Measurements from ENCODE around the gene TLR5. TPM values are rescaled to one million over a fixed set of nuclear protein-coding genes. Genes with fewer than 3 reads are reported as not detected.
A peak's percentile ranks its signal among the peaks of the same experiment; 100 is the strongest.

TLR5 gene
- total RNA-seq, 1 experiment from 2014 or later, result 1.8 TPM

DNA sequence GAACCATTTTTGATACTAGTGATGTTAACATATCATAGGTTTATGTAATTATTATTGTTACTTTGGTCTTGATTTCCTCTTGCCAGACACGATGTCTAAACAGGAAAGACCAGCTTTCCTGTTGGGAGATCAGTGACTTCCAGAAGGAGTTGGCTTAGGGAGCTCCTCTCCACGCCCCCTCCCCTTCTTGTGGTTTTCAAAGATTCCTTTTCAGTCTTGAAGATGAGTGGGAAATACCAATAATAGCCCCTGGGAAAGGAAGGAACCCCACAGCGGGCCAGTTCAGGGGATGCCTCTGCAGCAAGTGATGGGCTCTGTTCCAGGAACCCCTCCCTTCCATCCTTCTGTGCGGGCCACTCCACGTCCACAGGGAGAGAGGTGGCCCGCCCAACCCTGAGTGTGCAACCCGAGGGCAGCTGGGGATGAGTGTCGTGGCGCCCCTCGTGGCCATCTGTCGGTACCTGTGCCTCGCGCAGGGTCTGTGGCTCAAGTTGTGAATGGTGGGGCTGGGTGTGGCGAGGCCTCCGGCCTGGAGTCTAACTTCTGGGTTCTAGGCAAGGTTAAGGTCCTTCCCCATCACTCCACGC lies 65.7 kb downstream of the TLR5 start:
- no peak for TF ChIP-seq CTCF (IDR thresholded peaks at IDR 0.05; ENCODE audit: insufficient read depth in 1 of 2, low read depth in 1 of 2, low read length in 1 of 2, severe bottlenecking in 1 of 2, unreplicated experiment in 1 of 2)
- no TSS peak for BruUV-seq (replicated peaks)
- Mint-ChIP-seq H3K27me3 (ENCODE audit: insufficient read depth, unreplicated experiment) (no peaks in the 10 kb centered on the region), H3K27ac (ENCODE audit: unreplicated experiment) (peak overlapping the region; percentile 17), H3K4me1 (ENCODE audit: low read depth, unreplicated experiment) (peaks cover 12% of the 10 kb centered on the region), H3K36me3 (ENCODE audit: insufficient read depth, unreplicated experiment) (no peaks in the 10 kb centered on the region), H3K9me3 (ENCODE audit: unreplicated experiment) (no peaks in the 10 kb centered on the region), H3K4me3 (ENCODE audit: unreplicated experiment) (no peak overlapping the region)
- intact Hi-C loops (cut with micrococcal nuclease; ENCODE audit: unreplicated experiment), result no loop called here
- ChIA-PET POLR2A (no interaction called here), CTCF (no interaction called here)
- Histone ChIP-seq H3K9me3 (no peaks in the 10 kb centered on the region), H3K36me3 (ENCODE audit: control insufficient read depth, insufficient read depth, low read length) (no peaks in the 10 kb centered on the region), H3K4me1 (no peaks in the 10 kb centered on the region), H3K4me3 (ENCODE audit: low read depth, low read length) (no peak overlapping the region), H3K27me3 (replicated peaks; ENCODE audit: control insufficient read depth, insufficient read depth, low read length) (no peaks in the 10 kb centered on the region; the same call in 1 of the 2 replicates)
- DNase-seq, result no peak

- no peak overlapping the region for H3K27ac Mint-ChIP-seq (ENCODE audit: unreplicated experiment)
- H3K9me3 Mint-ChIP-seq (ENCODE audit: unreplicated experiment), result no peaks in the 10 kb centered on the region
- no peak for DNase-seq
- Histone ChIP-seq H3K36me3 (ENCODE audit: control insufficient read depth, insufficient read depth, low read length) (no peaks in the 10 kb centered on the region), H3K27me3 (replicated peaks; ENCODE audit: control insufficient read depth, insufficient read depth, low read length) (no peaks in the 10 kb centered on the region; the same call in 1 of the 2 replicates), H3K9me3 (no peaks in the 10 kb centered on the region), H3K4me3 (ENCODE audit: low read depth, low read length) (no peak overlapping the region), H3K4me1 (no peaks in the 10 kb centered on the region)
- ChIA-PET CTCF (interaction anchor here (1.0 kb wide), 1 partner anchor 14 kb away, joined by 4 read pairs; no protein-coding TSS in a partner anchor), POLR2A (no interaction called here)
- H3K4me1 Mint-ChIP-seq (ENCODE audit: low read depth, unreplicated experiment), result peaks cover 4% of the 10 kb centered on the region
- no peak overlapping the region for H3K4me3 Mint-ChIP-seq (ENCODE audit: unreplicated experiment)
- H3K27me3 Mint-ChIP-seq (ENCODE audit: insufficient read depth, unreplicated experiment), result no peaks in the 10 kb centered on the region
- intact Hi-C loops (cut with micrococcal nuclease; ENCODE audit: unreplicated experiment), result no loop called here
- H3K36me3 Mint-ChIP-seq (ENCODE audit: insufficient read depth, unreplicated experiment), result no peaks in the 10 kb centered on the region
- BruUV-seq (replicated peaks), result no TSS peak
- no peak for TF ChIP-seq CTCF (IDR thresholded peaks at IDR 0.05; ENCODE audit: insufficient read depth in 1 of 2, low read depth in 1 of 2, low read length in 1 of 2, severe bottlenecking in 1 of 2, unreplicated experiment in 1 of 2)
These were observed 66.7 kb downstream of the TLR5 start for GRCh38 chr1:223076362-223076761.

GRCh38 chr1:223075834-223076233 lies 67.2 kb downstream of the TLR5 start:
- CTCF ChIA-PET, result interaction anchor here (1.0 kb wide), 1 partner anchor 14 kb away, joined by 4 read pairs; no protein-coding TSS in a partner anchor
- no peaks in the 10 kb centered on the region for H3K27me3 Mint-ChIP-seq (ENCODE audit: insufficient read depth, unreplicated experiment)

More at GRCh38 chr1:223075834-223076233, 67.2 kb downstream of the TLR5 start:
- Mint-ChIP-seq H3K27ac (ENCODE audit: unreplicated experiment) (no peak overlapping the region), H3K4me3 (ENCODE audit: unreplicated experiment) (no peak overlapping the region), H3K9me3 (ENCODE audit: unreplicated experiment) (no peaks in the 10 kb centered on the region), H3K4me1 (ENCODE audit: low read depth, unreplicated experiment) (no peaks in the 10 kb centered on the region), H3K36me3 (ENCODE audit: insufficient read depth, unreplicated experiment) (no peaks in the 10 kb centered on the region)
- BruUV-seq (replicated peaks), result no TSS peak
- POLR2A ChIA-PET, result no interaction called here
- no peak for TF ChIP-seq CTCF (IDR thresholded peaks at IDR 0.05; ENCODE audit: insufficient read depth in 1 of 2, low read depth in 1 of 2, low read length in 1 of 2, severe bottlenecking in 1 of 2, unreplicated experiment in 1 of 2)
- Histone ChIP-seq H3K4me1 (no peaks in the 10 kb centered on the region), H3K36me3 (ENCODE audit: control insufficient read depth, insufficient read depth, low read length) (no peaks in the 10 kb centered on the region), H3K9me3 (no peaks in the 10 kb centered on the region), H3K4me3 (ENCODE audit: low read depth, low read length) (no peak overlapping the region), H3K27me3 (replicated peaks; ENCODE audit: control insufficient read depth, insufficient read depth, low read length) (no peaks in the 10 kb centered on the region; the same call in 1 of the 2 replicates)
- no peak for DNase-seq
- intact Hi-C loops (cut with micrococcal nuclease; ENCODE audit: unreplicated experiment), result no loop called here
